Choroid plexus epithelial cell (primary cell): ENCODE measurements around the gene PIMREG.

Experiments used
- DNase-seq: peaks from one replicate; pipeline ENCODE4 v3.0.0-alpha.2; 2010; ENCODE audit warnings: low read depth
- H3K4me3 ChIP-seq: 2 replicates; pipeline ENCODE4 v1.5.1; 2011; ENCODE audit warnings: low read depth, mild to moderate bottlenecking, control low read depth, low read length, moderate library complexity
- TF ChIP-seq, protein P1 (sequence below): conservative IDR thresholded peaks from 2 replicates; pipeline ENCODE4 v1.5.1; 2011; ENCODE audit warnings: low read depth, mild to moderate bottlenecking, control low read depth, inconsistent platforms, low read length, moderate library complexity

PIMREG gene

DNA sequence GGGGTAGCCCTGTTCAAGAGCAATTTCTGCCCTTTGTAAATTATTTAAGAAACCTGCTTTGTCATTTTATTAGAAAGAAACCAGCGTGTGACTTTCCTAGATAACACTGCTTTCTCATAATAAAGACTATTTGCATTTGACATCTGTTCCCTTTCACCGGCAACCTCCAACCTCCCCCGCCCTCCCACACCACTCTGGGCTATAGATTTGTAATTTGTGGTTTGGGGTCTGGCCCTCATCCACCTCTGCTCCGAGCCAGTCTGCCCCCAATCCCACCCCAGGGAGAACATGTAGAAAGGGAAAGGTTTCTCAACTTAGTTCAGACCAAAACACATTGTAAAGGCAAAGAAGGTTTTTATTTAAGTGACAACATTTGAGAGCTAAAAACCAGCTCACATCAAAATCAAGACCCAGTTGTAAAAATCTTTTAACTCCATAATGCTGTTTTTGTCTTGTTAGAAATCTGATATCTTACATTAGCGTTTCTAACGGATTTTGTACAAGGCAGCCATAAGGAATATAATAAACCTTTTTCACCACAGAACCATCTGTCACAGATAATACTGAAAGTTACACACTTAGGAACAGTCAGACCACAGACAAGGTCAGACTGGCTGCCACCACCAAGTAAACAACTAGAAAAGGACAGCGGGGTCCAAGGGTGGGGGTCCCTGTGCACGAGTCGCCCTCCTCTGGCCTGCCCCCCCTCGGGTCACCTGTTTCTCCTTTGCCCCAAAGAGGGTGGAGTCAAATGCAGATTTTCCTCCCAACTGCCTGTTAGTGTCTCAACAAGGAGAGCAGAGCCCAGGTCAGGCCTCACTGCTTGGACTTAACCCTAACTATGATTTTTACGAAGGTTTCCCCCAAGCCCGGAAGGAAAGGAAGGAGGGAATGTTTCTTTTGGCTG is 6.9 kb downstream of the PIMREG start:
- TF ChIP-seq, protein P1, sequence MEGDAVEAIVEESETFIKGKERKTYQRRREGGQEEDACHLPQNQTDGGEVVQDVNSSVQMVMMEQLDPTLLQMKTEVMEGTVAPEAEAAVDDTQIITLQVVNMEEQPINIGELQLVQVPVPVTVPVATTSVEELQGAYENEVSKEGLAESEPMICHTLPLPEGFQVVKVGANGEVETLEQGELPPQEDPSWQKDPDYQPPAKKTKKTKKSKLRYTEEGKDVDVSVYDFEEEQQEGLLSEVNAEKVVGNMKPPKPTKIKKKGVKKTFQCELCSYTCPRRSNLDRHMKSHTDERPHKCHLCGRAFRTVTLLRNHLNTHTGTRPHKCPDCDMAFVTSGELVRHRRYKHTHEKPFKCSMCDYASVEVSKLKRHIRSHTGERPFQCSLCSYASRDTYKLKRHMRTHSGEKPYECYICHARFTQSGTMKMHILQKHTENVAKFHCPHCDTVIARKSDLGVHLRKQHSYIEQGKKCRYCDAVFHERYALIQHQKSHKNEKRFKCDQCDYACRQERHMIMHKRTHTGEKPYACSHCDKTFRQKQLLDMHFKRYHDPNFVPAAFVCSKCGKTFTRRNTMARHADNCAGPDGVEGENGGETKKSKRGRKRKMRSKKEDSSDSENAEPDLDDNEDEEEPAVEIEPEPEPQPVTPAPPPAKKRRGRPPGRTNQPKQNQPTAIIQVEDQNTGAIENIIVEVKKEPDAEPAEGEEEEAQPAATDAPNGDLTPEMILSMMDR, result no peak
- no peak overlapping the region for H3K4me3 ChIP-seq
- no peak for DNase-seq

DNA sequence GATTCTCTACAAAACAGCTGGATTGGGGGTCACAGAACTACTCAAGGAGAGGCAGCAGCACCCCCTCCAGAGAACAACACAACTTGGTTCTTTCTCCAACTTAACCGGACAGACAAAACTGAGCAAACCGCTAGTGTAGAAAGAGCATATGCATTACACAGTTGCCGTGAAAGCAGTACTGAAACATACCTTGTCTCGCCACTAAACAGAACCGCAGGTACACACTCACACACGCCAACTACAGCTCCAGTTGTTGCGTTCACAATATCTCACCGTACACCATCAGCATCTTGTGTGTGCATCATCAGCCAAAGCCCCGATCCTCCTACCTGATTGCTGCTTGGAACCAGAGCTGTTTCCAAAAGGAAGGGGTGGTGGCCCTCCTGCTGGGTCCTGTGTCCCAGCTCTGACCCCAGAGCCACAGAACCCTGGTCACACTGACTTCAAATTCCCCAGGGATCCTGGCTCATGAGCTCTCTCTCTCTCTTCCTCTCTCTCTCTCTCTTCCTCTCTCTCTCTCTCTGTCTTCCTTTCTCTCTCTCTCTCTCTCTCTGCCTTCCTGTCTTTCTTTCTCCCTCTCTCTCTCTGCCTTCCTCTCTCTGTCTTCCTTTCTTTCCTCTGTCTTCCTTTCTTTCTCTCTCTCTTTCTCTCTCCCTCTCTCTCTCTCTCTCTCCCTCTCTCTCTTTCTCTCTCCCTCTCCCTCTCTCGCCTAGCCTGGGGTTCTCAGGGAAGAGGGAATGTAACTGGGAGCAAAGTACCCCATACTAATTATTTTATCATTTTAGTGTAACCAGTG is 8.4 kb downstream of the PIMREG start:
- no peak overlapping the region for H3K4me3 ChIP-seq
- TF ChIP-seq, protein P1, result no peak
- no peak for DNase-seq

DNA sequence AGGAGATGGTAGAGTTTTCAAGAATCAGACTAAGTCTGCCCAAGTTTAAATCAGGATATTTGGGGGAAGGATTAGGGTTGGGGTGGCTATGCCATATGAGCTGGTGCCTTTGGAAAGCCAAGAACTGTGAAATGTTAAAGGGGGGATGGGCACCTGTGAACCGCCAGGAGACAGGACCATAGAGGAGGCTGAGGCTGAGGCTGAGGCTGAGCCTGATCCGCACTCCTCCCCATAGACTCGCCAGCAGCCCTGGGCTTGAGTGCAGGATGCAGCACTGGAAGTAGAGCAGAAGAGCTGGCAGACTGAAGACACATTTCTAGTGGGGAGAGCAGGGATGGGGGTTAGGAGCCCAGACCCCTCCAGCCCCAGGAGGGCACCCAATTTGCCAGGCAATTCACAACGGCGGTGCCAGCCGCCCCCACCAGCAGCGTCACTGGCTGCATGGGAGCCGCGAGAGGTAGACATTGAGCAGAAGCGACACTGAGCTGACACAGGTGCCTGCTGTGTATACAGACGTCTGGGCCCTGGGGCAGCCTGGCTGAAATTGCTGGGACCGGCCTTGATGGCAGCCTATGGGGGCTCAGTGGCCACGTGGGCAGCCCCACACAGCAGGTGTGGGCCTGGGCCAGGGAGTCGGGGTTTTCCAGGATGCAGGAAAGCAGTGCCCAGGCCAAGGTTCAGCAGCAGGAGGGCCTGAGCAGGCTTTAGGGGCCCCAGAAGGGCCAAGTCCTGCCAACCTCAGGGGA is 9.2 kb downstream of the PIMREG start:
- TF ChIP-seq, protein P1, result no peak
- no peak for DNase-seq
- H3K4me3 ChIP-seq, result no peak overlapping the region

DNA sequence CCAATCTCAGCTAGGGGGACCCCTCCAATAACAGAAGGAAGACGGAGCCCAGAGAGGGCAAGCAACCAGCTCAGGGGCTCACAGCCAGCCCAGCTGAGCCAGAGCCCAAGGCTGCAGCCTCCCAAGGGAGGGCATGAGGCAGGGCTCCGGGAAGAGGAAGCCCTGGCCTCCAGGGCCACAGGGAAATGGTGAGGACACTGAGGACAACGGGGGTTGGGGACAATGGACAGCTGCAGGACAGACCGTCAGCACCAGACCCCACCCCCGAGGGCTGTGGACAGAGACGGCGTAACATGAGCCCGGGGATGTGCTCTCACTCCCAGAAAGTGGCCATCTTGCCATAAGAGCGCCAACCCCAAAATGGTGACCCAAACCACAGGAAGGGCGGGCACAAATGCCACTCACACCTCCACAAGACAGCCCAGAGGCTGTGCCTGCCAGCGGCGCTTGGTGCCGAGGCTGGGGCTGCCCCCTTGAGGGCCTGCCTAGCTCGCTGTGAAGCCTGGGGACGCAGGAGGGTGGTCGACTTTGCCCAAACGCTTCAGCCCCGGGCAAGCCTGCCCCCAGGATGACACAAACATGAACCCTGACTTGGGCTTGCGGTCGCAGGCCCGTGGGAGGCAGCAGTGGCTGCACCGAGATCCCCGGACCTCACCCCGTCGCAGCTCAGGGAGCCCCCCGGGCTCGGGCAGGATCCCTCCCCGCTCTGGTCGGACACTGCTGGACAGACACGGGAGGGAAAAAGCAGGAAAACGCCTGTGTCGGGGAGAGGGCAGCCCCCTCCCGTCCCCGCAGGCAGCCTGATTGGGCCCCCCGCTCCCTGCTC is 10.5 kb downstream of the PIMREG start:
- no peak for DNase-seq
- TF ChIP-seq, protein P1, result no peak
- peak overlapping the region; percentile 37 for H3K4me3 ChIP-seq

DNA sequence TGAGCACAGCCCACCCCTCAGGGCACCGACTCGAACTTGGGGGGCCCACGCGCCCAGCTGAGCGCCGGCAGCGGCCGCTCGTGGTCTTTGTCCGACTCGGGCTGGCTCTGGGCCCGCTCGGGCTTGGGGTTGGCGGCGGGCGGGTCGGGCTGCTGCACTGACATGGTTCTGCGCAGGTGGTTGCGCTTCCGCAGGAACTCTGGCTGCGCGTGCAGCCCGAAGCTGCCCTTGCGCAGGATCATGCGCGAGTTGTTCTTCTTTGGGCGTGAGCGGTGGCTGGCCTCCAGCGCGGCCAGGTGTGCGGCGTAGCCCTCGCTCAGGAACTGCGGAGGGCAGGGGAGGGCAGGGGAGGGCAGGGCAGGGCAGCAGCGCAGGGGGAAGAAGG is 11.1 kb downstream of the PIMREG start:
- DNase-seq, result peak; percentile 36
- peak overlapping the region; percentile 37 for H3K4me3 ChIP-seq
- TF ChIP-seq, protein P1, result no peak

DNA sequence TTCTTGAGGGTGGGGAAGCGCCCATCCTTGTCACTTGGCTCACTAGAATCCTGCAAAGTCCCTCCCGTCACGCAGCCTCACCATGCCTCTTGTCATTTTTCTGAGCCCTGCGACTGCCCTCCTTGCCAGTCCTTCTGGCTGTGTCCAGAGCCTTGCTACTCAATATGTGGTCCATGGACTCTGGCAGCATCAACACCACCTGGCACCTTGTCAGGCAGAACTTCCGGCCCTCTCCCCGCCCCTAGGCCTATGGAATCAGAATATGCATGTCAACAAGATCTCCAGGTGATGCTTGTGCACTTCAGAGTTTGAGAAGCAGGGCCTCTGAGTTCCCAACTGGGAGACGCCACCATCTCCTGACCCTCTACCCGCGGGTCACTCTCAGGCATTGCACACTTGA is 12.1 kb downstream of the PIMREG start:
- TF ChIP-seq, protein P1, result no peak
- H3K4me3 ChIP-seq, result no peak overlapping the region
- DNase-seq, result no peak
